ENCODE measurements around the gene CDK6. TPM values are rescaled to one million over a fixed set of nuclear protein-coding genes. Genes with fewer than 3 reads are reported as not detected.
A peak's percentile ranks its signal among the peaks of the same experiment; 100 is the strongest.

Gene CDK6
- total RNA-seq, 4 donors from 2014 or later, result 58.1 to 79.1 (median 68.3) TPM

- DNase-seq (ENCODE audit: low spot score in 2 of 2), result no peak
- Histone ChIP-seq H3K4me1 (peaks cover 21% of the 10 kb centered on the region), H3K27me3 (no peaks in the 10 kb centered on the region), H3K4me3 (no peak overlapping the region), H3K9me3 (no peaks in the 10 kb centered on the region), H3K36me3 (no peaks in the 10 kb centered on the region), H3K27ac (peak overlapping the region; percentile 18)
- TF ChIP-seq POLR2AphosphoS5 (IDR thresholded peaks at IDR 0.05) (no peak), EP300 (IDR thresholded peaks at IDR 0.05) (no peak), POLR2A (IDR thresholded peaks at IDR 0.05) (no peak), CTCF (IDR thresholded peaks at IDR 0.05) (no peak)
- 50% methylated on average over 8 of the region's 9 CpGs for WGBS
These were observed 81.3 kb downstream of the CDK6 start for GRCh38 chr7:92754919-92755581.

- DNase-seq (ENCODE audit: low spot score in 2 of 2), result no peak
- H3K36me3 ChIP-seq, result no peaks in the 10 kb centered on the region
- WGBS, result 81% methylated on average over 3 of the region's 3 CpGs
- H3K27me3 ChIP-seq, result no peaks in the 10 kb centered on the region
- peaks cover 21% of the 10 kb centered on the region for H3K4me1 ChIP-seq
- no peak overlapping the region for H3K4me3 ChIP-seq
- no peak for TF ChIP-seq POLR2A (IDR thresholded peaks at IDR 0.05)
- no peak for TF ChIP-seq POLR2AphosphoS5 (IDR thresholded peaks at IDR 0.05)
- TF ChIP-seq EP300 (IDR thresholded peaks at IDR 0.05), result no peak
- no peak for TF ChIP-seq CTCF (IDR thresholded peaks at IDR 0.05)
- no peak overlapping the region for H3K27ac ChIP-seq
- no peaks in the 10 kb centered on the region for H3K9me3 ChIP-seq
These were observed 82.8 kb downstream of the CDK6 start for GRCh38 chr7:92753614-92754013.

GRCh38 chr7:92751902-92752901 lies 84.2 kb downstream of the CDK6 start:
- 49% methylated on average over 4 of the region's 4 CpGs for WGBS
- DNase-seq (ENCODE audit: low spot score in 2 of 2), result no peak
- peaks cover 21% of the 10 kb centered on the region for H3K4me1 ChIP-seq
- peak overlapping the region; percentile 38 for H3K27ac ChIP-seq
- no peak overlapping the region for H3K4me3 ChIP-seq
- H3K9me3 ChIP-seq, result no peaks in the 10 kb centered on the region
- H3K27me3 ChIP-seq, result no peaks in the 10 kb centered on the region
- TF ChIP-seq POLR2AphosphoS5 (IDR thresholded peaks at IDR 0.05), result no peak
- no peak for TF ChIP-seq POLR2A (IDR thresholded peaks at IDR 0.05)
- TF ChIP-seq CTCF (IDR thresholded peaks at IDR 0.05), result no peak
- TF ChIP-seq EP300 (IDR thresholded peaks at IDR 0.05), result no peak
- H3K36me3 ChIP-seq, result no peaks in the 10 kb centered on the region

- no peaks in the 10 kb centered on the region for H3K9me3 ChIP-seq
- TF ChIP-seq EP300 (IDR thresholded peaks at IDR 0.05), result no peak
- TF ChIP-seq POLR2AphosphoS5 (IDR thresholded peaks at IDR 0.05), result no peak
- TF ChIP-seq POLR2A (IDR thresholded peaks at IDR 0.05), result no peak
- TF ChIP-seq CTCF (IDR thresholded peaks at IDR 0.05), result no peak
- H3K4me1 ChIP-seq, result peaks cover 21% of the 10 kb centered on the region
- no peak for DNase-seq (ENCODE audit: low spot score in 2 of 2)
- no peak overlapping the region for H3K27ac ChIP-seq
- H3K4me3 ChIP-seq, result no peak overlapping the region
- H3K36me3 ChIP-seq, result no peaks in the 10 kb centered on the region
- 95% methylated on average over 6 of the region's 6 CpGs for WGBS
- no peaks in the 10 kb centered on the region for H3K27me3 ChIP-seq
These were observed 85.4 kb downstream of the CDK6 start for GRCh38 chr7:92750946-92751345.

- no peak overlapping the region for H3K4me3 ChIP-seq
- no peak overlapping the region for H3K27ac ChIP-seq
- DNase-seq (ENCODE audit: low spot score in 2 of 2), result no peak
- 90% methylated on average over 4 of the region's 4 CpGs for WGBS
- H3K36me3 ChIP-seq, result no peaks in the 10 kb centered on the region
- H3K27me3 ChIP-seq, result no peaks in the 10 kb centered on the region
- TF ChIP-seq EP300 (IDR thresholded peaks at IDR 0.05), result no peak
- no peak for TF ChIP-seq POLR2A (IDR thresholded peaks at IDR 0.05)
- no peak for TF ChIP-seq CTCF (IDR thresholded peaks at IDR 0.05)
- no peak for TF ChIP-seq POLR2AphosphoS5 (IDR thresholded peaks at IDR 0.05)
- no peaks in the 10 kb centered on the region for H3K9me3 ChIP-seq
- H3K4me1 ChIP-seq, result peaks cover 18% of the 10 kb centered on the region
These were observed 85.9 kb downstream of the CDK6 start for GRCh38 chr7:92750447-92750839.
